ENCODE results near the gene ASIC2. TPM values are rescaled to one million over a fixed set of nuclear protein-coding genes. Genes with fewer than 3 reads are reported as not detected.

The ASIC2 gene
- total RNA-seq, 1 experiment from 2014 or later, result not detected

DNA sequence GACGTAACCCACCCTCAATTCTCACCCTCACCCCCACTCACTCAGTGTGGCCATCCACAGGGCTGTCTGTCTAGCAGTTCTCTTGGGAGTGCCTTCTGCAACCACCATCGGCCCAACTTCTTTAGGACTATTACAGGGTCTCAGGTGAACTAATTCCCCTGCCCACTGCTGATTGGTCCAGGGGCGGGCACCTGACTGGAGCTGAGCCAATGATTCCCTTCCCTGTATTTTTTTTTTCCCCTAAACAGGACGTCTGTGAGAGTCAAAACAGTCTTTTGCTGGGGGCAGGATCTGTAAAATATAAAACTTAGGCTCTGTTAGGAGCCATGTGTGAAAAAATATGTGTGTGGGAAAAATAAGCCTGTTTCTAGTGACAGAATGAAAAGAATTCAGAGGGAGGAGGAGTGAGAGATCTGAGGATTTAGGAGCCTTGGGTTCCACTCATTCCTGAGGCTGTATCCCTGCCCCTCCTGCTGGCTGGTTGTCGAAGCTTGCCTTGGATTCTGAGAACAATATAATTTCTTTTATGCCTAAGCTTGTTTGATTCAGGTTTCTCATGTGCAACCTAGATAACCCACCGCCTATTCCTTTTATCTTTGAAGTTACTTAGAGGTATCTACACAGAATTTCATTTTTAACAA, 186.4 kb downstream of the ASIC2 start:
- POLR2A ChIA-PET, result no interaction called here
- H3K36me3 ChIP-seq (ENCODE audit: control insufficient read depth in 1 of 2, insufficient read depth in 2 of 2, low read length in 2 of 2), result no peaks in the 10 kb centered on the region

DNA sequence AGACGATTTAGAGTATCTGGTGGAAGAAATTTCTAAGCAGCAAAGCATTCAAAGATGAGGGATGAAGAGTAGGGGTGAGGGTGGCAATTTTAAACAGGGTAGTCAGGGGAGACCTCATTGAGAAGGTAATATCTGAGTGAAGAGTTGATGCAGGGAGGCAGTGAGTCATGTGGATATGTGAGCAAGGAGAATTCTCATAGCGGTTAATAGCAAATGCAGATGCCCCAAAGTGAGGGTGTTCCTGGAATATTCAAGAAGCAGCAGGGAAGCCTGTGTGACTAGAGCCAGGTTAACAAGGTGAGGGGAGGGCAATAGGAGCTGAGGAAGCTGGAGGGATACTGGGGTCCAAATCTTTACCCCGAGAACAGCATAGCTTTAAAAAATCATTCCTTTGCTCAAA, 187.2 kb downstream of the ASIC2 start:
- Histone ChIP-seq H3K9ac (ENCODE audit: low read length) (no peak overlapping the region), H3K36me3 (ENCODE audit: control insufficient read depth in 1 of 2, insufficient read depth in 2 of 2, low read length in 2 of 2) (no peaks in the 10 kb centered on the region), H3K4me3 (replicated peaks in 1 of 2; ENCODE audit: low read depth in 1 of 2, low read length in 2 of 2) (no peak overlapping the region), H3K9me2 (ENCODE audit: insufficient read depth) (no peaks in the 10 kb centered on the region), H3K9me3 (ENCODE audit: control insufficient read depth in 1 of 2, insufficient read depth in 1 of 2, low read depth in 1 of 2, low read length in 2 of 2) (no peaks in the 10 kb centered on the region), H4K20me1 (ENCODE audit: insufficient read depth) (no peaks in the 10 kb centered on the region), H3K79me2 (ENCODE audit: insufficient read depth, low read length) (no peaks in the 10 kb centered on the region), H2AFZ (ENCODE audit: low read depth, low read length, poor library complexity, severe bottlenecking) (no peak overlapping the region), H3K4me1 (ENCODE audit: control insufficient read depth in 1 of 2, insufficient read depth in 2 of 2, low read length in 2 of 2) (no peaks in the 10 kb centered on the region), H3K4me2 (ENCODE audit: low read length) (no peak overlapping the region), H3K27ac (ENCODE audit: low read depth, low read length) (no peak overlapping the region), H3K27me3 (ENCODE audit: insufficient read depth, low read length) (0 out of 2 replicates have a peak, but pooled peaks cover 4% of the 10 kb centered on the region)
- CTCF ChIA-PET, result no interaction called here
- no TSS peak for BruUV-seq (replicated peaks)
- ATAC-seq (no peak), DNase-seq (ENCODE audit: low read depth, low spot score) (no peak)
- RAD21 ChIA-PET (ENCODE audit: low non-redundant PET in 1 of 2, low total read pairs in 2 of 2, uncharacterized antibody in 2 of 2, unreplicated experiment in 2 of 2), result no interaction called here
- intact Hi-C loops (cut with micrococcal nuclease), result no loop called here
- POLR2A ChIA-PET, result no interaction called here
- TF ChIP-seq, protein P1, sequence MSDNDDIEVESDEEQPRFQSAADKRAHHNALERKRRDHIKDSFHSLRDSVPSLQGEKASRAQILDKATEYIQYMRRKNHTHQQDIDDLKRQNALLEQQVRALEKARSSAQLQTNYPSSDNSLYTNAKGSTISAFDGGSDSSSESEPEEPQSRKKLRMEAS (IDR thresholded peaks at IDR 0.05), result no peak
- TF ChIP-seq ELF1 (IDR thresholded peaks at IDR 0.05; ENCODE audit: borderline replicate concordance, low read depth) (no peak), JUND (IDR thresholded peaks at IDR 0.05) (no peak), SRF (IDR thresholded peaks at IDR 0.05; ENCODE audit: low read depth) (no peak), YY1 (IDR thresholded peaks at IDR 0.05; ENCODE audit: extremely low read depth, insufficient replicate concordance, low read depth, low read length) (no peak), SP1 (IDR thresholded peaks at IDR 0.05; ENCODE audit: low read depth) (no peak), CBX3 (IDR thresholded peaks at IDR 0.05; ENCODE audit: low read depth) (no peak), RAD21 (IDR thresholded peaks at IDR 0.05; ENCODE audit: low read depth) (no peak), ZNF274 (IDR thresholded peaks at IDR 0.05; ENCODE audit: low read depth, low read length) (no peak), POLR2AphosphoS5 (IDR thresholded peaks at IDR 0.05; ENCODE audit: low read depth, low read length) (no peak), CEBPB (IDR thresholded peaks at IDR 0.05; ENCODE audit: low read depth) (no peak), TCF7L2 (IDR thresholded peaks at IDR 0.05; ENCODE audit: borderline replicate concordance, extremely low read depth, insufficient read depth, insufficient read length) (no peak)
- TF ChIP-seq, protein P2, sequence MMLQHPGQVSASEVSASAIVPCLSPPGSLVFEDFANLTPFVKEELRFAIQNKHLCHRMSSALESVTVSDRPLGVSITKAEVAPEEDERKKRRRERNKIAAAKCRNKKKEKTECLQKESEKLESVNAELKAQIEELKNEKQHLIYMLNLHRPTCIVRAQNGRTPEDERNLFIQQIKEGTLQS (IDR thresholded peaks at IDR 0.05), result no peak
- TF ChIP-seq, protein P3, sequence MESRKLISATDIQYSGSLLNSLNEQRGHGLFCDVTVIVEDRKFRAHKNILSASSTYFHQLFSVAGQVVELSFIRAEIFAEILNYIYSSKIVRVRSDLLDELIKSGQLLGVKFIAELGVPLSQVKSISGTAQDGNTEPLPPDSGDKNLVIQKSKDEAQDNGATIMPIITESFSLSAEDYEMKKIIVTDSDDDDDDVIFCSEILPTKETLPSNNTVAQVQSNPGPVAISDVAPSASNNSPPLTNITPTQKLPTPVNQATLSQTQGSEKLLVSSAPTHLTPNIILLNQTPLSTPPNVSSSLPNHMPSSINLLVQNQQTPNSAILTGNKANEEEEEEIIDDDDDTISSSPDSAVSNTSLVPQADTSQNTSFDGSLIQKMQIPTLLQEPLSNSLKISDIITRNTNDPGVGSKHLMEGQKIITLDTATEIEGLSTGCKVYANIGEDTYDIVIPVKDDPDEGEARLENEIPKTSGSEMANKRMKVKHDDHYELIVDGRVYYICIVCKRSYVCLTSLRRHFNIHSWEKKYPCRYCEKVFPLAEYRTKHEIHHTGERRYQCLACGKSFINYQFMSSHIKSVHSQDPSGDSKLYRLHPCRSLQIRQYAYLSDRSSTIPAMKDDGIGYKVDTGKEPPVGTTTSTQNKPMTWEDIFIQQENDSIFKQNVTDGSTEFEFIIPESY (IDR thresholded peaks at IDR 0.05; ENCODE audit: extremely low read depth, insufficient replicate concordance, low read length), result no peak
- TF ChIP-seq, protein P4, sequence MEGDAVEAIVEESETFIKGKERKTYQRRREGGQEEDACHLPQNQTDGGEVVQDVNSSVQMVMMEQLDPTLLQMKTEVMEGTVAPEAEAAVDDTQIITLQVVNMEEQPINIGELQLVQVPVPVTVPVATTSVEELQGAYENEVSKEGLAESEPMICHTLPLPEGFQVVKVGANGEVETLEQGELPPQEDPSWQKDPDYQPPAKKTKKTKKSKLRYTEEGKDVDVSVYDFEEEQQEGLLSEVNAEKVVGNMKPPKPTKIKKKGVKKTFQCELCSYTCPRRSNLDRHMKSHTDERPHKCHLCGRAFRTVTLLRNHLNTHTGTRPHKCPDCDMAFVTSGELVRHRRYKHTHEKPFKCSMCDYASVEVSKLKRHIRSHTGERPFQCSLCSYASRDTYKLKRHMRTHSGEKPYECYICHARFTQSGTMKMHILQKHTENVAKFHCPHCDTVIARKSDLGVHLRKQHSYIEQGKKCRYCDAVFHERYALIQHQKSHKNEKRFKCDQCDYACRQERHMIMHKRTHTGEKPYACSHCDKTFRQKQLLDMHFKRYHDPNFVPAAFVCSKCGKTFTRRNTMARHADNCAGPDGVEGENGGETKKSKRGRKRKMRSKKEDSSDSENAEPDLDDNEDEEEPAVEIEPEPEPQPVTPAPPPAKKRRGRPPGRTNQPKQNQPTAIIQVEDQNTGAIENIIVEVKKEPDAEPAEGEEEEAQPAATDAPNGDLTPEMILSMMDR (IDR thresholded peaks at IDR 0.05 in 2 of 3, conservative IDR thresholded peaks at IDR 0.05 in 1 of 3; ENCODE audit: borderline replicate concordance in 1 of 3, insufficient read depth in 1 of 3, low read depth in 2 of 3, low read length in 2 of 3), result no peak

More for the DNA sequence above, 186.4 kb downstream of the ASIC2 start:
- Histone ChIP-seq H3K27ac (ENCODE audit: low read depth, low read length) (no peak overlapping the region), H3K4me3 (replicated peaks in 1 of 2; ENCODE audit: low read depth in 1 of 2, low read length in 2 of 2) (no peak overlapping the region), H2AFZ (ENCODE audit: low read depth, low read length, poor library complexity, severe bottlenecking) (no peak overlapping the region), H3K9me3 (ENCODE audit: control insufficient read depth in 1 of 2, insufficient read depth in 1 of 2, low read depth in 1 of 2, low read length in 2 of 2) (no peaks in the 10 kb centered on the region), H3K27me3 (ENCODE audit: insufficient read depth, low read length) (0 out of 2 replicates have a peak, but pooled peaks cover 4% of the 10 kb centered on the region), H4K20me1 (ENCODE audit: insufficient read depth) (no peaks in the 10 kb centered on the region), H3K9me2 (ENCODE audit: insufficient read depth) (no peaks in the 10 kb centered on the region), H3K79me2 (ENCODE audit: insufficient read depth, low read length) (no peaks in the 10 kb centered on the region), H3K4me1 (ENCODE audit: control insufficient read depth in 1 of 2, insufficient read depth in 2 of 2, low read length in 2 of 2) (no peaks in the 10 kb centered on the region), H3K9ac (ENCODE audit: low read length) (no peak overlapping the region), H3K4me2 (ENCODE audit: low read length) (no peak overlapping the region)
- BruUV-seq (replicated peaks), result no TSS peak
- CTCF ChIA-PET, result no interaction called here
- intact Hi-C loops (cut with micrococcal nuclease), result no loop called here
- DNase-seq (ENCODE audit: low read depth, low spot score), result no peak
- RAD21 ChIA-PET (ENCODE audit: low non-redundant PET in 1 of 2, low total read pairs in 2 of 2, uncharacterized antibody in 2 of 2, unreplicated experiment in 2 of 2), result no interaction called here
- ATAC-seq, result no peak
- TF ChIP-seq ELF1 (IDR thresholded peaks at IDR 0.05; ENCODE audit: borderline replicate concordance, low read depth), result no peak
